Kidney epithelial cell (primary cell): ENCODE data around the gene CD34. TPM values are rescaled to one million over a fixed set of nuclear protein-coding genes. Genes with fewer than 3 reads are reported as not detected.

Experiments used
- DNase-seq: peaks from one replicate; pipeline ENCODE4 v3.0.0-alpha.2; 2010; ENCODE audit warnings: low read depth
- H3K27me3 ChIP-seq: 2 replicates; pipeline ENCODE4 v1.6.0; 2011; ENCODE audit warnings: low read length; ENCODE audit not compliant: control insufficient read depth, insufficient read depth
- H3K36me3 ChIP-seq: 2 replicates; pipeline ENCODE4 v1.5.1; 2011; ENCODE audit warnings: low read length; ENCODE audit not compliant: control insufficient read depth, insufficient read depth
- H3K4me3 ChIP-seq: 2 replicates; pipeline ENCODE4 v1.5.1; 2011; ENCODE audit warnings: low read depth, mild to moderate bottlenecking, control low read depth, low read length
- total RNA-seq: library from RNA; depleted of rRNA; stranded (reverse); fragments of >200 nt; gene quantifications from 2 replicates; pipeline ENCODE4 v1.2.3, GENCODE V29; 2015
- TF ChIP-seq, protein P1 (sequence below): IDR thresholded peaks from 2 replicates; pipeline ENCODE4 v1.5.1; 2011; ENCODE audit warnings: mild to moderate bottlenecking, moderate library complexity, low read length, control low read depth, inconsistent platforms; ENCODE audit not compliant: insufficient read depth, poor library complexity, severe bottlenecking

The CD34 gene, protein sequence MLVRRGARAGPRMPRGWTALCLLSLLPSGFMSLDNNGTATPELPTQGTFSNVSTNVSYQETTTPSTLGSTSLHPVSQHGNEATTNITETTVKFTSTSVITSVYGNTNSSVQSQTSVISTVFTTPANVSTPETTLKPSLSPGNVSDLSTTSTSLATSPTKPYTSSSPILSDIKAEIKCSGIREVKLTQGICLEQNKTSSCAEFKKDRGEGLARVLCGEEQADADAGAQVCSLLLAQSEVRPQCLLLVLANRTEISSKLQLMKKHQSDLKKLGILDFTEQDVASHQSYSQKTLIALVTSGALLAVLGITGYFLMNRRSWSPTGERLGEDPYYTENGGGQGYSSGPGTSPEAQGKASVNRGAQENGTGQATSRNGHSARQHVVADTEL
- total RNA-seq: 0.04 and 0.41 TPM in 2 replicates

DNA sequence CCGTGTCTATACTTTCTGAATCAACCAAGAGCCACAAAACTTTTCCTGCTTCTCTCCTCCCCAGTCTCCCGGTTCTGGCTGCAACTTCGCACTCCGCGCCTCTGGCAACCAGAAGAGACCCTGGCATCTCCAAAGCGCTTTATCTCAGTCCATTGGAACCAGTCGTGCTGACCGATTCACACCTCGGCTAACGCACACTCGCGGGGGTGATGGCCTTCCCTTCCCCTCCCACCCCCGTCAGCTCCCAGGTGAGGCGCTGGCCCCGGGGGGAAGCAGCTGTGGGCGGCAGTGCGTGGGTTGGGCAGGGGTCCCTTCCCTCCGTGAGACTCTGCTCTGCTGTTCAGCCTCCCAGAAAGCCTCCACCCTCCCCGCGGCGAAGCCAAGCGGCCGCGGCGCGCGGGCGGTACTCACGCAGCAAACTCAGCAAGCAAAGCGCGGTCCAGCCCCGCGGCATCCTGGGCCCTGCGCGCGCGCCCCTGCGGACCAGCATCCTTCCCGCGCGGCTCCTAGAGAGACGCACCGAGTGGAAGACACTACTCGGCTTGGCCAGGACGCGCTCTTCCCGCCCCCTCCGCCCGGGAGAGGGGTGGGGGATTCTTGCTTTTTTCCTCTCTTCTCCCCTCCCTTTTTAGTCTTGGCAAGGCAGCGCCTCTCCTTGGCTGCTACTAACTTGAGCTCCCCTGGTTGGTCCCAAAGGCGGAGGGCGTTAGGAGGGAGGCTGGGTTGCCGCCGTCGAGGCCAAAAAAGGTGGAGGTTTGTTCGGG, at the start of gene CD34:
CD34 (minus strand) TSS at position 535 of the 764 bp plus-strand sequence; CDS start at position 490, 45 bp downstream.
- H3K27me3 ChIP-seq: peaks cover 10% of the 10 kb centered on the region
- H3K36me3 ChIP-seq: no peaks in the 10 kb centered on the region
- TF ChIP-seq, protein P1, sequence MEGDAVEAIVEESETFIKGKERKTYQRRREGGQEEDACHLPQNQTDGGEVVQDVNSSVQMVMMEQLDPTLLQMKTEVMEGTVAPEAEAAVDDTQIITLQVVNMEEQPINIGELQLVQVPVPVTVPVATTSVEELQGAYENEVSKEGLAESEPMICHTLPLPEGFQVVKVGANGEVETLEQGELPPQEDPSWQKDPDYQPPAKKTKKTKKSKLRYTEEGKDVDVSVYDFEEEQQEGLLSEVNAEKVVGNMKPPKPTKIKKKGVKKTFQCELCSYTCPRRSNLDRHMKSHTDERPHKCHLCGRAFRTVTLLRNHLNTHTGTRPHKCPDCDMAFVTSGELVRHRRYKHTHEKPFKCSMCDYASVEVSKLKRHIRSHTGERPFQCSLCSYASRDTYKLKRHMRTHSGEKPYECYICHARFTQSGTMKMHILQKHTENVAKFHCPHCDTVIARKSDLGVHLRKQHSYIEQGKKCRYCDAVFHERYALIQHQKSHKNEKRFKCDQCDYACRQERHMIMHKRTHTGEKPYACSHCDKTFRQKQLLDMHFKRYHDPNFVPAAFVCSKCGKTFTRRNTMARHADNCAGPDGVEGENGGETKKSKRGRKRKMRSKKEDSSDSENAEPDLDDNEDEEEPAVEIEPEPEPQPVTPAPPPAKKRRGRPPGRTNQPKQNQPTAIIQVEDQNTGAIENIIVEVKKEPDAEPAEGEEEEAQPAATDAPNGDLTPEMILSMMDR: no peak
- H3K4me3 ChIP-seq: peak within 1 kb of the TSS; percentile 19
- no peak for DNase-seq

- peaks cover 3% of the 10 kb centered on the region for H3K27me3 ChIP-seq
- no peak overlapping the region for H3K4me3 ChIP-seq
- TF ChIP-seq, protein P1: no peak
- no peaks in the 10 kb centered on the region for H3K36me3 ChIP-seq
- DNase-seq: no peak
Measured at GRCh38 chr1:207960346-207960745, 49.4 kb upstream of the CD34 start.

DNA sequence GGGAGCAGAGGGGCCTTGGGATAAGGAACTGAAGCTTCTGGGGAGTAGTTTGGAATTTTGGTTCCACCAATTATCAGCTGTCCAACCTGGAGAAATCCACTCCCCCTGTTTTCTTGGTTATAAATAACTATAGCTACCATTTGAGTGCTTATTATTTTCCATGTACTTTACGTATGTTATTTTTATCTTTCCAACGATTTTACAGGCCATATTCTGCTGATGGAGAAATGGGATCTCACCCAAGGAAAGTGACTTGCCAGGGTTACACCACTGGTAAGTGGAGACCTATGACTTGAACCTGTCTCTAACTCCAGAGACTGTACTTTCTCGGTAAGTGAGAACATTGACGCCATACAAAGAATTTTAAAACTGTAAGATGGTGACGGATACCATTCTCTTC, 49.0 kb upstream of the CD34 start:
- Histone ChIP-seq H3K27me3 (peaks cover 3% of the 10 kb centered on the region), H3K4me3 (no peak overlapping the region)
- TF ChIP-seq, protein P1: no peak

GRCh38 chr1:207959141-207959825, 48.4 kb upstream of the CD34 start:
- TF ChIP-seq, protein P1: no peak
- DNase-seq: no peak
- Histone ChIP-seq H3K36me3 (no peaks in the 10 kb centered on the region), H3K27me3 (peaks cover 3% of the 10 kb centered on the region), H3K4me3 (peak overlapping the region; percentile 15)

More for the DNA sequence above, 49.0 kb upstream of the CD34 start:
- no peaks in the 10 kb centered on the region for H3K36me3 ChIP-seq
- DNase-seq: no peak

DNA sequence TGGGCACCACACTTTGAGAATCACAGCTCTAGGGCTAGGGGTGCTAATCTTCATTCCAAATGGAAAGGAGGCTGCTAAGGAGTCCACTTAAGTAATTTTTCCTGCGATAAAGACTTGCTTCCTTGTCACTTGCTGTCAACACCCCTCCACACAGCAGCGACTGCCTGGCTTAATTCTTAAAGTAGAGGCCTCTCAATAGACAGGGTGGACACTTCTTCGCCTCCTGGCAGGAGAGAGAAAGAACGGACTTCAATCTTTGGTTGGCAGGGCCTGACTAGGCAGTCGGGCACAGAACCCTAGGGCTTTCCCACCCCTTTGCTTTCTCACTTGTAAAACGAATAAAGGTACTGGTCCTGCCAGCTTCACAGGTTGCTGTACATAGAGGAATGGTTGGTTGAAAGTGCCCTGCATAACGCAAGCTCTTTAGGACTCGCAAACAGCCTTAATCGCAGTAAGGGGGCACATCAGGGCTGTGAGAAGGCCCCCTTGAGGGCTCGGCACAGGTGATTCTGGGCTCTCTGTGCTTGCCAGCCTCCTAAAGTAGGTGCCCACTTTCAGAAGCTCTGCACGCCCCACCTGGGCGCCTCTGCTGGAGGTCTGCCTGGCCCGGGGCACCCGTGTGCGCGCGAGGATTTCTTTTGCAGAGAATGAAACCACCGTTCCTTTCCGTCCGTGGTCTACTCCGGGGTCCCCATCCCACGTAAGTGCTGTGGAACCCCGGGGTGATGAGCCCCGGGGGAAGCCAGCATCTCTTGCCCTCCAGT, 47.6 kb upstream of the CD34 start:
- no peaks in the 10 kb centered on the region for H3K36me3 ChIP-seq
- TF ChIP-seq, protein P1: no peak
- DNase-seq: no peak
- peak overlapping the region; percentile 15 for H3K4me3 ChIP-seq
- H3K27me3 ChIP-seq: peaks cover 3% of the 10 kb centered on the region
